Activated CD4-positive, alpha-beta T cell treated with anti-CD3 and anti-CD28 coated beads, Interleukin-2, amount 10 ng/mL, durations not matched to agents 24 days and 14 days (primary cell): ENCODE results near the gene C16orf96. TPM values are rescaled to one million over a fixed set of nuclear protein-coding genes. Genes with fewer than 3 reads are reported as not detected.

Experiments
- DNase-seq: peaks from one replicate; pipeline ENCODE4 v3.0.0; 2022
- H3K27ac Mint-ChIP-seq: one replicate; pipeline ENCODE4 v1.8.0; 2022; ENCODE audit warnings: mild to moderate bottlenecking, mixed read lengths
- H3K27me3 Mint-ChIP-seq: one replicate; pipeline ENCODE4 v1.8.0; 2022; ENCODE audit warnings: mixed read lengths
- H3K36me3 Mint-ChIP-seq: one replicate; pipeline ENCODE4 v1.8.0; 2022; ENCODE audit warnings: low read depth, mild to moderate bottlenecking, mixed read lengths
- H3K4me1 Mint-ChIP-seq: one replicate; pipeline ENCODE4 v1.8.0; 2021; ENCODE audit warnings: mixed read lengths
- H3K4me3 Mint-ChIP-seq: one replicate; pipeline ENCODE4 v1.8.0; 2022; ENCODE audit warnings: mild to moderate bottlenecking, moderate library complexity, mixed read lengths
- H3K9me3 Mint-ChIP-seq: one replicate; pipeline ENCODE4 v1.8.0; 2021; ENCODE audit warnings: mixed read lengths
- intact Hi-C: fragments of 100-400 bp; cut with micrococcal nuclease; formaldehyde crosslinking; loops from one replicate; pipeline ENCODE4 v1.15.1; 2023
- total RNA-seq: library from RNA; stranded (reverse); gene quantifications from 2 replicates; pipeline ENCODE4 v1.2.3, GENCODE V29; 2022

The C16orf96 gene
- total RNA-seq, 1 donor from 2014 or later: not detected

- H3K27me3 Mint-ChIP-seq: no peaks in the 10 kb centered on the region
- peaks cover 12% of the 10 kb centered on the region for H3K4me1 Mint-ChIP-seq
- intact Hi-C loops: loop anchor here (1.0 to 10.0 kb wide), 7 partner anchors 9 to 479 kb away; partner anchors contain the start of genes ANKS3, CDIP1, DNAAF8 and EEF2KMT
- DNase-seq: no peak
- peak overlapping the region; percentile 94 for H3K27ac Mint-ChIP-seq
- peak overlapping the region; percentile 84 for H3K4me3 Mint-ChIP-seq
- H3K9me3 Mint-ChIP-seq: no peaks in the 10 kb centered on the region
- H3K36me3 Mint-ChIP-seq: peaks cover 3% of the 10 kb centered on the region
Measured at GRCh38 chr16:4615384-4616046, 59.4 kb downstream of the C16orf96 start.

DNA sequence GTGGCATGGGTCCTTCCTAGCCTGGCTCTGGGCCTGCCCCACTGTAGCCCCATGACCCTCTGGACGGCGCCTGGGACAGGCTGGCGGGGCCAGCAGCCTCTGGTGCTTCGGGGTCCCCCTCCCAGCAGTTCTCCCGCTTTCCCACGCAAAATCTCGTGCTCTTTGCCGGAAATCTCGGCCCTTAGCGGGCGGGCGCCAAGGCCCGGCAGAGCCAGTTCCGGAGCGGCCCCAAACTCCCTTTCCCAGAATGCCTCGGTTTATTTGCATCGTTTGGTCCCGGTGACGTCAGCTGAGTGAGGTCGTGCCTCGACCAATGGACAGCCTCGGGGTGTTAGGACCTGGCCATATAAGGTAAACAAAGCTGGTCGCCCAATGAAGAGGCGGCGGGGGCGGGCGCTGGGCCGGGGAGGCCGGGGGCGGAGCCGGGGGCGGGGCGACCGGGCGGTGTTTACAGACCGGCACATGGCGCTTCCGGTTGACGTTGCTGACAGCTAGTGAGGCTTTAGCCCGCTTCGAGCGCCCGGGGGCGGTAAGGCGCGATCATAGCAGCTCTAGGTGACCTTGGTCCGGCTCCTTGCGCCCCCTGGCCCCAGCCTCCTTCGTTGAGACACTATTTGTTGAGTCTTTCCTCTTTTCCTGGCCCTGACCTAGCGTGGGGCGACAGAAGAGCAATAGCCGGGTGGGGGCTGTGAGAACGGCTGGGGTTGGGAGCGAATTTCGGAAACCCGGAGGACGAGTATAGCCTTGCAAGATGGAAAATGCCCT is 60.1 kb downstream of the C16orf96 start:
- peak; percentile 100 for DNase-seq
- peak overlapping the region; percentile 96 for H3K27ac Mint-ChIP-seq
- H3K36me3 Mint-ChIP-seq: peaks cover 3% of the 10 kb centered on the region
- peaks cover 12% of the 10 kb centered on the region for H3K4me1 Mint-ChIP-seq
- no peaks in the 10 kb centered on the region for H3K9me3 Mint-ChIP-seq
- intact Hi-C loops: loop anchor here (1.0 to 10.0 kb wide), 7 partner anchors 8 to 479 kb away; partner anchors contain the start of genes ANKS3, CDIP1, DNAAF8 and EEF2KMT
- H3K27me3 Mint-ChIP-seq: no peaks in the 10 kb centered on the region
- H3K4me3 Mint-ChIP-seq: peak overlapping the region; percentile 84

DNA sequence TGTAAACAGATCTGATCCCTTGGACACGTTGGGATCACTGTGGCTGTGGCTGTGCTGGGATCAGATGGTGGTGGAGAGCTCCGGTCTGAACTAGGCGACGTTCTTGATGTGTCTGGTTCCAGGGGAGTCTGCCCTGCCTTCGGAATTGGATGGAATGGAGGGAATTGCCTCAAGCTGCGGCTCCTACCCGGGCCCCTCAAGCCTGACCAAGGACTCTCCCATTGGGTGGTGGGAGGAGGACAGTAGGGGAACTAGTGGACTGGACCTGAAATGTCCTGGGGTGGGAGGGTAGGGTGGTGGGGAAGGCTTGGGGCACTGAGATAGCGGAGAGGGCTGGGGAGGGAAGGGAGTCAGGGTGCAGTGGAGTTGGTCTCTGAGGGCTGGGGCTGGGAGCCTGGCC is 61.7 kb downstream of the C16orf96 start:
- no peaks in the 10 kb centered on the region for H3K9me3 Mint-ChIP-seq
- H3K4me1 Mint-ChIP-seq: peaks cover 12% of the 10 kb centered on the region
- intact Hi-C loops: loop anchor here (2.0 to 10.0 kb wide), 3 partner anchors 81 to 477 kb away; partner anchors contain the start of genes CDIP1, EEF2KMT and ZNF500
- no peaks in the 10 kb centered on the region for H3K27me3 Mint-ChIP-seq
- H3K4me3 Mint-ChIP-seq: peak overlapping the region; percentile 23
- peak overlapping the region; percentile 41 for H3K27ac Mint-ChIP-seq
- peaks cover 3% of the 10 kb centered on the region for H3K36me3 Mint-ChIP-seq
- no peak for DNase-seq

DNA sequence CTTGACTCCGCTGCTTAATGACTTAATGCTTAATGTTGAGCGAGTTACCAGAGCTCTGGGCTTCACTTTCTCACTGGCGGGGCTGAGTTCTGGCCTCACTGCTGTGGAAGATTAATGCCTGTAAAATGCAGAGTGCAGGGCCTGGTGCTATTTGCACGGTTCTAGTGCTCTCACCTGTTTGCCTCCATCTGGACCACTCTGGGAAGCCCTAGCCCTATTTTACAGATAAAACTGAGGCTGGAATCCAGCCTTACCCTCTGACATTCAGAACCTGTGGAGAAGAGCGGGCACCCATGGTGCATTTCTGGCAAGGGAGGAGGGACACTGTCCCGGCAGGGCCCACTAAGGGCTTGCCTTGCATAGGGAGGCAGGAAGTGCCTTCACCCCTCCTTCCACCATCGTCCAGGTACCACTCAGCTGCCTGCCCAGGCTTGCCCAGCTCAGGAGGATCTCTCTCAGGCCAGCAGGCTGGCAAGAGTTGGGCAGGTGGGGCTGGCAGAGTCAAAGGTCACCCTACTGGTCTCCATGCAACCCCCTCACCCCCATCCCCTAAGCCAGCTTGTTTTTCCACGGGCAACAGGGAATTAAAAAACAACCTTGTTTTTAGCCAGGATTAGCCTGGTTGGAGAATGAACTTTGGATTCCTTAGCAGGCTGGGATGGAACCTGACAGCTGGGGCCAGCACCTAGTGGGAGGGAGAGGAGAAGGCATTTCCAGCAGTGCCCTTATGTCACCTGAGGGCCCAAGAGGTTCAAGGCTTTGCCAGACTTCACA is 62.7 kb downstream of the C16orf96 start:
- no peaks in the 10 kb centered on the region for H3K9me3 Mint-ChIP-seq
- H3K4me1 Mint-ChIP-seq: peaks cover 13% of the 10 kb centered on the region
- H3K27ac Mint-ChIP-seq: no peak overlapping the region
- H3K4me3 Mint-ChIP-seq: no peak overlapping the region
- peaks cover 3% of the 10 kb centered on the region for H3K36me3 Mint-ChIP-seq
- intact Hi-C loops: loop anchor here (5.0 to 10.0 kb wide), 2 partner anchors 82 to 476 kb away; partner anchors contain the start of genes CDIP1 and EEF2KMT
- no peaks in the 10 kb centered on the region for H3K27me3 Mint-ChIP-seq
- no peak for DNase-seq

GRCh38 chr16:4623593-4623992 is 67.5 kb downstream of the C16orf96 start:
- Mint-ChIP-seq H3K36me3 (peaks cover 18% of the 10 kb centered on the region), H3K9me3 (no peaks in the 10 kb centered on the region), H3K4me1 (peaks cover 30% of the 10 kb centered on the region), H3K4me3 (peak overlapping the region; percentile 98), H3K27ac (peak overlapping the region; percentile 96), H3K27me3 (no peaks in the 10 kb centered on the region)
- intact Hi-C loops: no loop called here
- DNase-seq: no peak

DNA sequence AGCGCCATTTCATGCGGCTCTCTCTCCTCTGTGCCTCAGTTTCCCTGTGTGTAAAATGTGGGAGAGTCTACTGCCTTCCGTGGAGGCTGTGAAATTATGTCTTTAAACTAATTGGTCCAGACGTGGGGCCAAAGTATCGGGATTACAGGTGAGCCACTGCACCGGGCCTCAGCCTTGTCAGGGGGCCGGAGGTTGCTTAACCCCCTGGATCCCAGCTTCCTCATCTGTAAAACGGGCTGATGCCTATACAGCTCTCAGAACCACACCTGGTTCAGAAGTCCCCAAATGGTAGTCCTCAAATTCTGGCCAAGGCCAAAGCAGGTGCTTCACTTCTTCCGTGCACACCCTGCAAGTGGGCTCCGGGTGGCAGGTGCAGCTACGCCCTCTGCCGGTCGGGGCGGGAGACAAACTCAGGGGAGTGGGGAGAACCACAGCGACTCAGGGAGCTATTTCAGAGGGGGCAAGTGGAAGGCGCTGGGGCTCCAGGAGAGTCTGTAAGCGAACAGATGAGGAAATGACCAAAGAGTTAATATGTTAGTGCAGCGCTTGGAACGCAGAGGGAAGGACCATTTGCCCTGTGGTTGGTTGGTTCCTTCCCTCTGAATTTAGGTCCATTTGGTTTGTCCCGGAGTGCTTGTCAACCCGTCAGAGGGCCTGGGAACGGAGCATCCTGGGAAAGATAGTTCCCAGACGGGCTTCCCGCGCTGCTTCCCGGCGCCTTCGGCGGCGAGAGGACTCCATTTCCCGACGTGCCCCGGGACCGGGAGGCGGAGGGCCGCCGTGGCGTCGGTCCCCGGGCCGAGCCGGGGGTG is 68.1 kb downstream of the C16orf96 start, which contains the start of gene MGRN1:
Gene MGRN1, plus strand, starts transcription at position 812 of the 812 bp plus-strand sequence. CDS start 135 bp downstream, outside the sequence.
- Mint-ChIP-seq H3K27ac (peak within 1 kb of the TSS; percentile 96), H3K4me1 (peaks cover 32% of the 10 kb centered on the region)
- DNase-seq: peak; percentile 98

GRCh38 chr16:4624827-4625559 is 68.9 kb downstream of the C16orf96 start:
- H3K9me3 Mint-ChIP-seq: no peaks in the 10 kb centered on the region
- intact Hi-C loops: loop anchor here (1.0 kb wide), 1 partner anchor 9 kb away; no protein-coding TSS in a partner anchor
- H3K4me3 Mint-ChIP-seq: peak overlapping the region; percentile 98
- peak; percentile 93 for DNase-seq
- H3K4me1 Mint-ChIP-seq: peaks cover 34% of the 10 kb centered on the region
- H3K27me3 Mint-ChIP-seq: no peaks in the 10 kb centered on the region
- peak overlapping the region; percentile 90 for H3K27ac Mint-ChIP-seq
- peaks cover 23% of the 10 kb centered on the region for H3K36me3 Mint-ChIP-seq

More for the DNA sequence above, 68.1 kb downstream of the C16orf96 start, which contains the start of gene MGRN1:
- H3K36me3 Mint-ChIP-seq: peaks cover 22% of the 10 kb centered on the region
- intact Hi-C loops: loop anchor here (1.0 kb wide), 1 partner anchor 8 kb away; no protein-coding TSS in a partner anchor
- H3K27me3 Mint-ChIP-seq: no peaks in the 10 kb centered on the region
- H3K9me3 Mint-ChIP-seq: no peaks in the 10 kb centered on the region
- H3K4me3 Mint-ChIP-seq: peak within 1 kb of the TSS; percentile 98

GRCh38 chr16:4625560-4626159 is 69.5 kb downstream of the C16orf96 start:
- H3K27ac Mint-ChIP-seq: peak overlapping the region; percentile 90
- intact Hi-C loops: no loop called here
- H3K4me3 Mint-ChIP-seq: peak overlapping the region; percentile 98
- no peaks in the 10 kb centered on the region for H3K27me3 Mint-ChIP-seq
- H3K4me1 Mint-ChIP-seq: peaks cover 34% of the 10 kb centered on the region
- peaks cover 23% of the 10 kb centered on the region for H3K36me3 Mint-ChIP-seq
- peak; percentile 64 for DNase-seq
- no peaks in the 10 kb centered on the region for H3K9me3 Mint-ChIP-seq

- peaks cover 3% of the 10 kb centered on the region for H3K9me3 Mint-ChIP-seq
- H3K27ac Mint-ChIP-seq: peak overlapping the region; percentile 72
- peak overlapping the region; percentile 98 for H3K4me3 Mint-ChIP-seq
- DNase-seq: no peak
- peaks cover 29% of the 10 kb centered on the region for H3K36me3 Mint-ChIP-seq
- intact Hi-C loops: no loop called here
- H3K27me3 Mint-ChIP-seq: no peaks in the 10 kb centered on the region
- H3K4me1 Mint-ChIP-seq: peaks cover 34% of the 10 kb centered on the region
Measured at GRCh38 chr16:4626396-4626795, 70.3 kb downstream of the C16orf96 start.

- Mint-ChIP-seq H3K36me3 (peaks cover 37% of the 10 kb centered on the region), H3K9me3 (peaks cover 3% of the 10 kb centered on the region), H3K4me3 (no peak overlapping the region), H3K27ac (no peak overlapping the region), H3K27me3 (no peaks in the 10 kb centered on the region), H3K4me1 (peaks cover 34% of the 10 kb centered on the region)
- no peak for DNase-seq
- intact Hi-C loops: no loop called here
Measured at GRCh38 chr16:4628283-4628682, 72.1 kb downstream of the C16orf96 start.

GRCh38 chr16:4631444-4631843 is 75.3 kb downstream of the C16orf96 start:
- Mint-ChIP-seq H3K27me3 (no peaks in the 10 kb centered on the region), H3K27ac (no peak overlapping the region), H3K4me3 (no peak overlapping the region), H3K9me3 (peaks cover 3% of the 10 kb centered on the region), H3K36me3 (peaks cover 40% of the 10 kb centered on the region), H3K4me1 (peaks cover 19% of the 10 kb centered on the region)
- no peak for DNase-seq
- intact Hi-C loops: no loop called here
